H9 (cell line): ENCODE measurements around the gene BICDL2. TPM values are rescaled to one million over a fixed set of nuclear protein-coding genes. Genes with fewer than 3 reads are reported as not detected.

ENCODE experiments used
- DNase-seq: peaks from one replicate; pipeline ENCODE4 v3.0.0-alpha.2; 2017
- H2AFZ ChIP-seq: one replicate; pipeline ENCODE4 v1.6.1; 2013; ENCODE audit warnings: mild to moderate bottlenecking, low read length, control low read depth, moderate library complexity
- H2AK5ac ChIP-seq: 2 replicates; pipeline ENCODE4 v1.6.1; 2013; ENCODE audit warnings: low read length, control low read depth, mixed read lengths; ENCODE audit not compliant: insufficient read length
- H2BK120ac ChIP-seq: one replicate; pipeline ENCODE4 v1.6.1; 2013; ENCODE audit warnings: low read depth, mild to moderate bottlenecking, low read length, control low read depth, inconsistent platforms; ENCODE audit not compliant: poor library complexity, severe bottlenecking
- H2BK12ac ChIP-seq: 2 replicates; pipeline ENCODE4 v1.6.1; 2013; ENCODE audit warnings: low read length, control low read depth, mixed read lengths, low read depth; ENCODE audit not compliant: insufficient read length
- H2BK15ac ChIP-seq: 2 replicates; pipeline ENCODE4 v1.6.1; 2013; ENCODE audit warnings: low read depth, low read length, control low read depth
- H2BK20ac ChIP-seq: one replicate; pipeline ENCODE4 v1.6.1; 2013; ENCODE audit warnings: low read depth, mild to moderate bottlenecking, low read length, control low read depth, inconsistent platforms; ENCODE audit not compliant: poor library complexity, severe bottlenecking
- H2BK5ac ChIP-seq: 2 replicates; pipeline ENCODE4 v1.6.1; 2013; ENCODE audit warnings: low read length, control low read depth, mixed read lengths; ENCODE audit not compliant: insufficient read length
- H3K14ac ChIP-seq: 2 replicates; pipeline ENCODE4 v1.6.1; 2013; ENCODE audit warnings: low read length, control low read depth; ENCODE audit not compliant: insufficient read depth
- H3K18ac ChIP-seq: 2 replicates; pipeline ENCODE4 v1.6.1; 2013; ENCODE audit warnings: low read depth, mild to moderate bottlenecking, mixed read lengths, low read length, control low read depth; ENCODE audit not compliant: insufficient read length
- H3K23ac ChIP-seq: 2 replicates; pipeline ENCODE4 v1.6.1; 2013; ENCODE audit warnings: low read length, control low read depth, mixed read lengths, low read depth; ENCODE audit not compliant: insufficient read length
- H3K23me2 ChIP-seq: 2 replicates; pipeline ENCODE4 v1.6.1; 2013; ENCODE audit warnings: low read depth, mild to moderate bottlenecking, mixed read lengths, low read length, control low read depth; ENCODE audit not compliant: insufficient read length, poor library complexity, severe bottlenecking
- H3K27ac ChIP-seq: 2 replicates; pipeline ENCODE4 v1.5.1; 2013; ENCODE audit warnings: low read length, control low read depth, mixed read lengths, low read depth; ENCODE audit not compliant: insufficient read length
- H3K27me3 ChIP-seq: 2 replicates; pipeline ENCODE4 v1.6.1; 2013; ENCODE audit warnings: low read length, control low read depth, inconsistent platforms; ENCODE audit not compliant: insufficient read depth
- H3K4ac ChIP-seq: 2 replicates; pipeline ENCODE4 v1.6.1; 2013; ENCODE audit warnings: low read depth, mild to moderate bottlenecking, control low read depth, inconsistent platforms, low read length, moderate library complexity
- H3K4me1 ChIP-seq: 2 replicates; pipeline ENCODE4 v1.6.1; 2013; ENCODE audit warnings: low read length, control low read depth, inconsistent platforms; ENCODE audit not compliant: insufficient read depth
- H3K4me2 ChIP-seq: 2 replicates; pipeline ENCODE4 v1.6.1; 2013; ENCODE audit warnings: low read length, control low read depth, mixed read lengths; ENCODE audit not compliant: insufficient read length, insufficient read depth
- H3K56ac ChIP-seq: 2 replicates; pipeline ENCODE4 v1.6.1; 2013; ENCODE audit warnings: low read depth, mild to moderate bottlenecking, mixed read lengths, low read length, control low read depth; ENCODE audit not compliant: insufficient read length
- H3K79me1 ChIP-seq: 2 replicates; pipeline ENCODE4 v1.6.1; 2013; ENCODE audit warnings: low read depth, mild to moderate bottlenecking, moderate library complexity, low read length, control low read depth, inconsistent platforms; ENCODE audit not compliant: insufficient read depth, poor library complexity, severe bottlenecking
- H3K79me2 ChIP-seq: 2 replicates; pipeline ENCODE4 v1.6.1; 2013; ENCODE audit warnings: low read length, control low read depth, inconsistent platforms; ENCODE audit not compliant: insufficient read depth
- H3K9ac ChIP-seq: 2 replicates; pipeline ENCODE4 v1.6.1; 2013; ENCODE audit warnings: low read length, control low read depth, mixed read lengths; ENCODE audit not compliant: insufficient read length; ENCODE audit errors: extremely low read depth
- H3K9me3 ChIP-seq: one replicate; pipeline ENCODE4 v1.6.1; 2013; ENCODE audit warnings: low read depth, low read length, inconsistent platforms; ENCODE audit not compliant: control insufficient read depth
- H3T11ph ChIP-seq: one replicate; pipeline ENCODE4 v1.6.1; 2013; ENCODE audit warnings: mild to moderate bottlenecking, low read length, control low read depth, inconsistent platforms
- H4K20me1 ChIP-seq: one replicate; pipeline ENCODE4 v1.6.1; 2013; ENCODE audit not compliant: control insufficient read depth, insufficient read length, insufficient read depth
- H4K5ac ChIP-seq: 2 replicates; pipeline ENCODE4 v1.6.1; 2013; ENCODE audit warnings: low read depth, mild to moderate bottlenecking, mixed read lengths, low read length, control low read depth; ENCODE audit not compliant: insufficient read length
- H4K8ac ChIP-seq: replicated peaks from 2 replicates; pipeline ENCODE4 v1.6.1; 2013; ENCODE audit warnings: low read length, control low read depth, mixed read lengths, low read depth; ENCODE audit not compliant: insufficient read length
- H4K91ac ChIP-seq: 2 replicates; pipeline ENCODE4 v1.6.1; 2013; ENCODE audit warnings: low read depth, mild to moderate bottlenecking, moderate library complexity, mixed read lengths, low read length, control low read depth; ENCODE audit not compliant: insufficient read length
- H3K27ac Mint-ChIP-seq, 3 experiments: 2 replicates in 2 of 3; 3 replicates in 1 of 3; pipeline ENCODE4 v1.8.0; 2020 to 2021; ENCODE audit warnings: mixed read lengths in 3 of 3, mild to moderate bottlenecking in 1 of 3, moderate library complexity in 1 of 3
- H3K27me3 Mint-ChIP-seq: 2 replicates; pipeline ENCODE4 v1.8.0; 2021; ENCODE audit warnings: low read depth, mild to moderate bottlenecking, moderate library complexity, mixed read lengths
- H3K36me3 Mint-ChIP-seq, 3 experiments: 2 replicates in 2 of 3; 3 replicates in 1 of 3; pipeline ENCODE4 v1.8.0; 2020 to 2021; ENCODE audit warnings: low read depth in 3 of 3, mixed read lengths in 3 of 3; ENCODE audit not compliant: insufficient read depth in 1 of 3
- H3K4me1 Mint-ChIP-seq, 2 experiments: 2 replicates each; pipeline ENCODE4 v1.8.0; 2020; ENCODE audit warnings: mixed read lengths in 2 of 2
- H3K4me3 Mint-ChIP-seq, 2 experiments: 2 replicates in 1 of 2; 3 replicates in 1 of 2; pipeline ENCODE4 v1.8.0; 2020 to 2021; ENCODE audit warnings: mild to moderate bottlenecking in 2 of 2, mixed read lengths in 2 of 2, moderate library complexity in 1 of 2
- H3K9me3 Mint-ChIP-seq, 2 experiments: 2 replicates in 1 of 2; 3 replicates in 1 of 2; pipeline ENCODE4 v1.8.0; 2020; ENCODE audit warnings: mild to moderate bottlenecking in 2 of 2, mixed read lengths in 2 of 2, moderate library complexity in 1 of 2
- CTCF ChIP-seq: fragments of 200-600 bp; sonication (generic); conservative IDR thresholded peaks from 3 replicates; pipeline ENCODE4 v1.8.0; 2021; ENCODE audit warnings: antibody characterized with exemption, mild to moderate bottlenecking
- WGBS: extraction: QIAGEN DNeasy Blood & Tissue Kit; methylation state at CpG from one replicate; pipeline ENCODE4 v1.1.7; 2013; ENCODE audit warnings: missing lambda C conversion rate, low lambda C conversion rate, mixed read lengths; ENCODE audit not compliant: insufficient read length; ENCODE audit errors: extremely low coverage; 5-methylcytosine and 5-hydroxymethylcytosine counted together
- total RNA-seq: library from RNA; stranded (reverse); gene quantifications from 2 replicates; pipeline ENCODE4 v1.2.1, GENCODE V29; 2021

Gene BICDL2
- total RNA-seq, 1 experiment from 2014 or later, result 13.5 TPM

DNA sequence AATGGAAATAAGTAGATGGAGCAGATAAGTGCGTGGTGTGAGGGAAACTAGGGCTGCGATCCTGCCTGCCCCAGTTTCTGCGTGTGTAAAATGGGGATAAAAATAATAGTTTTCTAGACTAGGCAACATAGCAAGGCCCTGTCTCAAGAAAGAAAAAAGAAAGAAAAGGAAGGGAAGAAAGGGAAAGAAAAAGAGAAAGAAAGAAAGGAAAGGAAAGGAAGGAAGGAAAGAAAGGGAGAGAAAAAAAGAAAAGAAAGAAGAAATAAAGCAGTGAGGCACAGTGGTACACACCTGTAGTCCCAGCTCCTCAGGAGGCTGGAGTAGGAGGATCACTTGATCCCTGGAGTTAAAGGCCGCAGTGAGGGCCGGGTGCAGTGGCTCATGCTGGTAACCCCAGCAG is 54.3 kb downstream of the BICDL2 start:
- no peak overlapping the region for H3K27ac ChIP-seq
- no peak overlapping the region for H4K91ac ChIP-seq
- peak overlapping the region in 2 of 3 experiments; percentile 90 to 99; a peak in 5 of 7 replicates for H3K27ac Mint-ChIP-seq

More for the DNA sequence above, 54.3 kb downstream of the BICDL2 start:
- Histone ChIP-seq H3K79me1 (no peaks in the 10 kb centered on the region), H4K8ac (no peak overlapping the region), H4K20me1 (no peaks in the 10 kb centered on the region), H2BK5ac (no peak overlapping the region), H3K27me3 (no peaks in the 10 kb centered on the region), H3K56ac (no peak overlapping the region), H4K5ac (no peak overlapping the region), H3K23ac (no peak overlapping the region), H3K9ac (no peak overlapping the region), H2AFZ (no peak overlapping the region), H2BK15ac (no peak overlapping the region), H3K18ac (no peak overlapping the region), H3K4me2 (no peak overlapping the region), H2BK120ac (no peak overlapping the region), H3T11ph (no peak overlapping the region), H3K9me3 (no peaks in the 10 kb centered on the region), H3K79me2 (no peaks in the 10 kb centered on the region; the same call in 1 of the 2 replicates), H2BK20ac (no peak overlapping the region), H2BK12ac (no peak overlapping the region), H3K4ac (no peak overlapping the region), H3K4me1 (no peaks in the 10 kb centered on the region), H3K23me2 (peaks cover 9% of the 10 kb centered on the region), H2AK5ac (no peak overlapping the region), H3K14ac (no peak overlapping the region)
- peaks cover 26 to 31% of the 10 kb centered on the region in 2 experiments for H3K4me1 Mint-ChIP-seq
- no peaks in the 10 kb centered on the region for H3K9me3 Mint-ChIP-seq
- WGBS, result no CpG with 5 or more reads among the region's 5 CpGs
- H3K4me3 Mint-ChIP-seq, result peak overlapping the region; percentile 87 to 90; a peak in 3 of 5 replicates
- peaks cover 6% of the 10 kb centered on the region for H3K27me3 Mint-ChIP-seq
- no peak for TF ChIP-seq CTCF
- H3K36me3 Mint-ChIP-seq, result peaks cover 5 to 10% (median 7%) of the 10 kb centered on the region in 3 experiments; a peak in 6 of 7 replicates
- no peak for DNase-seq
